AG04450 (cell line): ENCODE measurements around the gene EIF4G3. TPM values are rescaled to one million over a fixed set of nuclear protein-coding genes. Genes with fewer than 3 reads are reported as not detected.

ENCODE experiments used
- CTCF ChIA-PET: fragments of 300-600, 350-600 bp; formaldehyde crosslinking; extraction: SDS; loops from one replicate; lab custom pipeline; 2022; ENCODE audit warnings: antibody characterized with exemption, inconsistent platforms; lab: Charles Lee
- POLR2A ChIA-PET: fragments of 350-600 bp; formaldehyde crosslinking; extraction: SDS; loops from one replicate; lab custom pipeline; 2021; ENCODE audit warnings: antibody characterized with exemption, inconsistent platforms; lab: Yijun Ruan, JAX
- DNase-seq: peaks from one replicate; pipeline ENCODE4 v3.0.0-alpha.2; 2011; ENCODE audit warnings: low read depth, low spot score
- H3K27ac ChIP-seq: one replicate; pipeline ENCODE4 v1.5.1; 2012; ENCODE audit warnings: low read depth, low read length, control low read depth
- H3K27me3 ChIP-seq: one replicate; pipeline ENCODE4 v1.6.0; 2012; ENCODE audit warnings: low read length; ENCODE audit not compliant: control insufficient read depth, insufficient read depth
- H3K4me3 ChIP-seq: 2 replicates; pipeline ENCODE4 v1.5.1; 2011; ENCODE audit warnings: mild to moderate bottlenecking, low read depth, low read length, control low read depth
- H3K9me3 ChIP-seq: 2 replicates; pipeline ENCODE4 v1.5.1; 2012; ENCODE audit warnings: low read length; ENCODE audit not compliant: control insufficient read depth, insufficient read depth
- CTCF ChIP-seq: IDR thresholded peaks from 2 replicates; pipeline ENCODE4 v1.5.1; 2011; ENCODE audit warnings: low read depth, low read length, control low read depth, inconsistent platforms
- polyA plus RNA-seq: library from polyadenylated mRNA; depleted of rRNA; stranded (reverse); fragments of >200 nt; gene quantifications from 2 replicates; pipeline ENCODE4 v1.2.3, GENCODE V29; 2011

Gene EIF4G3
- polyA plus RNA-seq, 1 experiment = 74.9 TPM

GRCh38 chr1:20849100-20849499, 327.6 kb downstream of the EIF4G3 start:
- POLR2A ChIA-PET = interaction anchor here (1.0 kb wide), 1 partner anchor 263 kb away, joined by 5 read pairs; no protein-coding TSS in a partner anchor
- no peak for DNase-seq
- no peak overlapping the region for H3K27ac ChIP-seq
- no peak for TF ChIP-seq CTCF
- no peaks in the 10 kb centered on the region for H3K27me3 ChIP-seq
- H3K4me3 ChIP-seq = no peak overlapping the region
- no peaks in the 10 kb centered on the region for H3K9me3 ChIP-seq
- CTCF ChIA-PET = interaction anchor here (1.4 kb wide), 1 partner anchor 152 kb away, joined by 4 read pairs; no protein-coding TSS in a partner anchor

DNA sequence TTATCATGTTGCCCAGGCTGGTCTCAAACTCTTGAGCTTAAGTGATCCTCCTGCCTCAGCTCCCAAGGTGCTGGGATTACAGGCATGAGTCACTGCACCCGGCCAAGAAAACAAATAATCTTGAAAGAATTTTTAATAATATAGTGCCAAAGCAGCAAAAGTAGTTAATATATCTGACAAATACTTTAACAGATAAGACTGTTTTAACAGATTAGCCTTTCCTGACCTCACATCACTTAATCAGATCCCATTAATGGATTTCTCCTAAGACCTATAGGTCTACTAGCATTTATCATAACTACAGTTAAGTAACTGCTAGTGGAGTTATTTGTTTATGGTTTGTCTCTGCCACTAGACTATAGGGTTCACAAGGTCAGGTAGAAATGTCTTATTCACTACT, 328.5 kb downstream of the EIF4G3 start:
- no peaks in the 10 kb centered on the region for H3K9me3 ChIP-seq
- H3K4me3 ChIP-seq = no peak overlapping the region
- no peaks in the 10 kb centered on the region for H3K27me3 ChIP-seq
- CTCF ChIA-PET = no interaction called here
- POLR2A ChIA-PET = interaction anchor here (0.6 kb wide), 1 partner anchor 231 kb away, joined by 3 read pairs; no protein-coding TSS in a partner anchor
- no peak for TF ChIP-seq CTCF
- no peak for DNase-seq
- H3K27ac ChIP-seq = peak overlapping the region; percentile 31

GRCh38 chr1:20847611-20848080, 329.1 kb downstream of the EIF4G3 start:
- H3K9me3 ChIP-seq = no peaks in the 10 kb centered on the region
- DNase-seq = peak; percentile 26
- H3K4me3 ChIP-seq = no peak overlapping the region
- ChIA-PET CTCF (no interaction called here), POLR2A (no interaction called here)
- no peak for TF ChIP-seq CTCF
- H3K27me3 ChIP-seq = no peaks in the 10 kb centered on the region
- peak overlapping the region; percentile 31 for H3K27ac ChIP-seq

DNA sequence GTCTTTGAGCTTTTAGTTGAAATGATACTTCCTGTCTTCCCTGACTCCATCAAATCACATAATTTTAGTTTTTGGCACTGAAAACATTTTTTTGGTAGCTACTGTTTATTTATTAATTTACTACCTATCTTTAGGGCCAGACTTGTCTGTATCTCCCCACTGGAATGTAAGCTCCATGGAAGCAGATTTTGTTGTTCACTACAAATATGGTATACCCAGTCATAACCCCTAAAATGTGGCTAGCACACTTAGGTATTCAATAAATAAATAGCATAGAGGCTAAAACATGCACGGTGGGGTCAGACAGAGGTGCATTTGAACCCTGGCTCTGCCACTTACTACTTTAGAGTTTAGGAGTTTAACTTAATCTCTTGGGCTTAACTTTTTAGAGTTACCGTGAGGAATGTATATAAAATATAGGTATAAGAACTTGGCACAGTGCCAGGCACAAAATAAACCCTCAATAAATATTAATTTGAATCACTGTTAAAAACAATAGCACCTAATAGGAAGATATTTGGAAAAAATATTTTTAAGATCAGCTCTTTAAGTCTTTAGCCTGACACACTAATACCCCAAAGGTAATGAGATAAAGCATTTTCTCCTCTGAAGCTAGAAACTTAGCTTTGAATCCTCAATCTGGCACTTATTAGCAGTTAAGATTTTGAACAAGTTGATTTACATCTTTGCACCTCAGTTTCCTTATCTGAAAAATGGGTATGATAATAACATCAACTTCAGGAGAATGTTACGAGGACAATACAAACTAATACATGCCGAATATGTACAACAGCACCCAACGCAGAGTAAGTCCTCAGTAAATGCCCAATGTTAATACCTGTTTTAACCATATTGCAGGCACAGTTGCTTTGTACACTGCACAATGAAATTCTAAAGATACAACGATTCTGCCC, 330.0 kb downstream of the EIF4G3 start:
- no peak for DNase-seq

More for the DNA sequence above, 330.0 kb downstream of the EIF4G3 start:
- no peak for TF ChIP-seq CTCF
- CTCF ChIA-PET = interaction anchor here (0.8 to 1.5 kb wide), 2 partner anchors 24 to 150 kb away, joined by 4 to 6 read pairs; no protein-coding TSS in a partner anchor
- Histone ChIP-seq H3K27me3 (no peaks in the 10 kb centered on the region), H3K27ac (no peak overlapping the region), H3K4me3 (no peak overlapping the region), H3K9me3 (no peaks in the 10 kb centered on the region)
- POLR2A ChIA-PET = no interaction called here
